Skeletal muscle cell (primary cell): Measurements from ENCODE around the gene HMG20B.

Experiments
- DNase-seq: peaks from one replicate; pipeline ENCODE4 v3.0.0-alpha.2; 2010; ENCODE audit warnings: low read depth
- H3K4me3 ChIP-seq: 2 replicates; pipeline ENCODE4 v1.5.1; 2011; ENCODE audit warnings: low read depth, mild to moderate bottlenecking, control low read depth, low read length, moderate library complexity

HMG20B gene

DNA sequence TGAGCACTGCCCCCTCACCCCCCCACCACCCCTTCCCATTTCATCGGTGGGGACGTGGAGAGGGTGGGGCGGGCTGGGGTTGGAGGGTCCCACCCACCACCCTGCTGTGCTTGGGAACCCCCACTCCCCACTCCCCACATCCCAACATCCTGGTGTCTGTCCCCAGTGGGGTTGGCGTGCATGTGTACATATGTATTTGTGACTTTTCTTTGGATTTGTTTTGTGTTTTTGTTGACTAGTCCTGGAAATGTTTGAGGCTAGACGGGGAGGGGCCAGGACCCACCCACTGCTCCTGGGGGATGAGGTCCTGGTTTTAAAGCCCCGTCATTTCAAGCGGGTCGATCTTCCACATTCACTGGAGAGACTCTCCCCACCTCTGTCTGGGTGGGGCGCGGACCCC, 36.8 kb upstream of the HMG20B start:
- H3K4me3 ChIP-seq = no peak overlapping the region
- DNase-seq = no peak

DNA sequence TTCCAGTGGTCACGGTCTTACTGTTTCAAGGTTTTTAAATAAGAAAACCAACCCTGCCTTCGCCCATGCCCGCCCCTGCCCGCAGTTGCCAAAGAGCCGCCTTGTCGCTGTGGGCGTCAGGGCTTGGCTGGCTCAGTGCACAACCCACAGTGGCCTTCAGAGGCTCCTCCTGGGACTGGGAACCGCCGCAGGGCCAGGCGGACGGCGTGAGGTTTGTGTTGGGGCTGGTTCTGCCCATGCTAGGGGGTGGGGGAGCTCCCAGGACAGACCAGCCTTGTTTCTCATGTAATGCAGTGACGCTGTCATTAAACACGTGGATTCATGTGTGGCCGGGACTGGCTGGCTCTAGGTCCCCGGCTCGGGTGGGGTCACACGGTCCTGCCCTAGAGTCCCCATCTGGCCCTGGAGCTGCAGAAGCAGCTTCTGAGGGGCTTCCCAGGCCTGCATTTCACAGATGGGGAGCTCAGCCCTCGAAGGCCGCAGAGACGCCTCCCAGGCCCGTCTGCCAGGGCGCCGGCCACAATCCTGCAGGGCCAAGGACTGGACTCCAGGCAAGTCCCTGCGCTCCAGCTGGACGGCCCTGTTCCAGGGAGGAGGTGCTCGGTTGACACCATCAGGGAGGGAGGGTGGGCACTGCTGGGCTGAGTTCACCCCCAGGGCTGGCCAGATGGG, 36.2 kb upstream of the HMG20B start:
- H3K4me3 ChIP-seq = no peak overlapping the region
- no peak for DNase-seq

DNA sequence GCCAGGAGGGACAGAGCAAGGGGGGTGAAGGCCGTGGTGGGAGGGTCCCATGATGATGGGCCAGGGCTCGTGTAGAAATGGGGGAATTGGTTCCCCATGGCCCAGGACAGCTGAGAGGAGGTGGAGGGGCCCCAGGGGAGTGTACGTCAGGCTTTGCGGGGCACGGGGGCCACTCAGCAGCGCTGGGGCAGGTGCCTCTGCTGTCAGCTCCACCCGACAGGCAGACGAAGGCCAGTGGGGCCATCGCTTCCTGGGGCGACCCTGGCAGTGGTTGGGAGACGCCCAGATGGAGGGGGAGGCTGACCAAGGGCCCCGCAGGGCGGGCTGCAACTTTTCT, 35.7 kb upstream of the HMG20B start:
- H3K4me3 ChIP-seq = no peak overlapping the region
- no peak for DNase-seq

DNA sequence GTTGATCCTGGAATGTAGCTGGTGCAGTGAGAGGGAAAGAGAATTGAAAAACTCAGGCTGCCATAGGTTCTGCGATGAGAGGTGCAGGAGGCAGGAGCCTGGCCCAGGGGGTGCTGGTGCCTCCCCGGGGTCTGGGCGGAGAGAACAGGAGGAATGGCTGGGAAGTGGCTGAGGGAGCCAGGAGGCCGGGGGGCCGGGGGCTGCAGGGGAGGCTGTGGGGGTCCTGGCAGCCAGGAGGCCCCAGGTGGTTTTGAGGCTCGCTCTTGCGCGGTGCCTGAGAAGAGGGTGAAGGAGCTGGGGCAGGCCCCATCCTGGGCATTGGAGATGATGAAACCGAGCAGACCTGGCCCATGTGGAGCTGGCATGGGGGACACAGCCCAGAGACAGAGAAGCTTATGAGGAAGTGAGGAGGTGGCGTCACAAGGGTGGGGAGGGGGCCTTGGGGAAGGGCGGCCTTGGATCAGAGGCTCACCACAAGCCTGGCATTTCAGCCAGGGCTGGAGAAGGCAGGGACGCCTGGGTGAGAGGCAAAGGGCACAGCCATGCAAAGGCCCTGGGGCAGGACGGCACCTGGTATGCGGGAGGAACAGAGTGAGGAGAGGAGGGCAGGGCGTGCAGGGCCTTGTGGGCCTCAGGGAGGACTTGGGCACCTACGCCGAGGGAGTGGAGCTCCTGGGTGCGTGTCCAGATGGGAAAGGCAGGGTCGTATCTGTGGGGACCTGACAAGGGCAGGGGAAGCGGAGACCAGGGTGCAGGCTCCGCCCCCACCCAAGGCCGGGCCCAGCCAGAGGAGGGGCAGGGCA, 35.1 kb upstream of the HMG20B start:
- H3K4me3 ChIP-seq = no peak overlapping the region
- DNase-seq = no peak

DNA sequence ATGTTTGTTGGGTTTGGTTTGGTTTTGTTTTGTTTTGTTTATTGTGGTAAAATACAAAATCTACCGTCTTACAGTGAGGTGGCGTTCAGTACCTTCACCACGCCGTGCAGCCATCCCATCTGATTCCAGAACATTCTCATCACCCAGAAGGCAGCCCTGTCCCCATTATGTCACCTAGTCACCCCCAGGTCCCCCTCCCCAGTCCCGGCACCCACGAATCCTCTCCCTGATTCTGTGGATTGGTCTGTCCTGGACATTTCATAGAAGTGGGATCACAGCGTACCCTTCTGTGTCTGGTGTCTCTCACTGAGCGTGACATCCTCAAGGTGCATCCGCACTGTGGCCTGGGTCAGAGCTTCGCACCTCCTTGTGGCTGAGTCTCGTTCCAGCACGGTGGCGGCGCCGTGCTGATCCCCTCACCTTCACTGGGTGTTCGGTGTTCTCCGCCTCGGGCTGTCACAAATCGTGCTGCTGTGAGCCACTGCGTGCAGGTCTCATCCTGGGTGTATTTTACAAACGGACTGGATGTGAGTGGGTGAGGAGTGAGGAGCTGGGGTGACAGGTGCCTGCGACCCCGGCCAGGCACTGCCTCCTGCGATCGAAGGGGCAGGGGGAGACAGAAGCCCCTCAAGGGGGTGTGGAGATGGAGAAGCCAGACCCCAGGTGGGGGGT, 34.4 kb upstream of the HMG20B start:
- DNase-seq = no peak
- H3K4me3 ChIP-seq = no peak overlapping the region

DNA sequence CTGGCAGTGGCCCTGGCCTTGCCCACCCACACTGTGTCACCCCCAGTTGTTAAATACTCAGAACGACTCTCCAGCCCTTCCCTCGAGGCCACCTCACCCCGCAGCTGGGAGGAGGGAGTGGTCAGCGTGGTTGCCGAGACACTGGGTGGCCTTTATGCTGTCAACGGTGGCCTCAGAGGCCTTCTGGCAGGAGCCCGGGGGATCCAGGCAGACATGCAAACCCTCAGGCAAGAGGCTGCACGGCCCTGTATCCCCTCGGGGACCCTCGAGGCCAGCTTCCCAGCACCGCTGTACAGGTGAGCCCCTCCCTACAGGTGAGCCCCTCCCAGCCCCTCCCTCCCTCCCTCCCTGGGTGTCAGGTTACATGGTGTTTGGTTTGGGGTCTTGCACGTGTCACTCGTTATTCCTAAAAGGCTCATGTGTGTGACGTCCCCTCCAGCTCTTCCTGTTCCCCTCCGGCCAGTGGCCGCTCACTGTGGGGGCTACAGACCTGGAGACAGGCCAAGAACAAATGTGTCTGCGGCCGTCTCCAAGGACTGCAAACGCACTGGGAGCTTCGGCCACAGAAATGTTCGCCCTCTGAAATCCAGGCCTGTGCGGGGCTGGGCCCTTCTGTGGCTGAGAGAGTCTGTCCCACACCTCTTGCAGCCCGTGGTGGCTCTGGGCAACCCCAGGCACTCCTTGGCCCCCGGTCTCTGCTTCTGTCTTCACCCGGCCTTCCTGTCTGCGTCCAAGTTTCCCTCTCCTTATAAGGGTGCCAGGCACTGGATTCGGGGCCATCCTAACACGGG, 33.6 kb upstream of the HMG20B start, which contains the start of gene TEKTIP1:
TSS of gene TEKTIP1 (plus strand) at position 210 of the 791 bp plus-strand sequence. CDS start at position 214, 4 bp downstream.
- no peak within 1 kb of the TSS for H3K4me3 ChIP-seq
- DNase-seq = no peak

DNA sequence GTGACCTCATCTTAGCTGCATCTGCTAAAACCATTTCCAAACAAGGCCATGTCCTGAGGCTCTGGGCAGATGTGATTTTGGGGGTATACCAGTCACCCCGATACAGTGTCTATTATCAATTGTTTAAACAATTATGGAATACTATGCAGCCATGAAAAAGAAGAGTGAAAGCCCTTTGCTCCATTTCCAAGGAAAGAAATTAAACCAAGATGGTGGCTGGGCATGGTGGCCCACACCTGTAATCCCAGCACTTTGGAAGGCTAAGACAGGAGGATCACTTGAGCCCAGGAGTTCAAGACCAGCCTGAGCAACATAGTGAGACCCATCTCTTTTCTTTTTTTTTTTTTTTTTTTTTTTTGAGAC, 33.0 kb upstream of the HMG20B start:
- no peak for DNase-seq
- H3K4me3 ChIP-seq = no peak overlapping the region

DNA sequence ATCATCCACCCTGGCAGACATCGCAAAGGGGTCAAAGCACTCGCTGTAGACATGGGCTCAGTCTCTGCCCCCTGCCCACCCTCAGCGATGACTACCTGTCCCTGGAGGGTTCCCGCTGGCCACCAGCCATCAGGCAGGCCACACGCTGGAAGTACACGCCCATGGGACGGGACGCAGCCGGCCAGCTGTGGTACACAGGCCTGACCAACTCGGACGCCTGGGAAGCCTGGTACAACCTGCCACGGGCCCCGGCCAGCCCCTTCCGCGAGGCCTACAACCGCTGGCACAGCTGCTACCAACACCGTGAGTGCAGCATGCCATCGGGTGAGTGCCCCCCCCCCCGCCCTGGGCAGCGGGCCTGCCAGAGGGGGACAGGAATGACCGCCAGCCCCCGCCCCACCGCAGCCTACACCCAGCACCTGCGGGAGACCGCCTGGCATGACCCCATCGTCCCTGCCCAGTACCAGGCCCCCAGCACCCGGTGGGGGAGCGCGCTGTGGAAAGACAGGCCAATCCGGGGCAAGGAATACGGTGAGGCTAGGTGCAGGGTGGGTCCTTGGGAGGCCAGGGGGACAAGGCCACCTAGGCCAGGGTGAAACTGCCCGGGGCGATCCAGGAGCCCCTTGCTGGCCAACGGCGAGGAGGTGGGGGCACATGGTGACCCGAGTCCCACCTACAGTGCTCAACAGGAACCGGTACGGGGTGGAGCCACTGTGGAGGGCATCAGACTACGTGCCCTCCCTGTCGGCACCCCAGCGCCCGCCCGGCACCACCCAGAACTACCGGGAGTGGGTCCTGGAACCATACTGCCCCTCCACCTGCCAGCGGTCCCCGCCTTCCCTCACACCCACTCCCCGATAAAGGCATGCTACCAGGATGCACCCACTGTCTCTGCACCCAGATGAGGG, 29.3 kb upstream of the HMG20B start:
- H3K4me3 ChIP-seq = no peak overlapping the region
- no peak for DNase-seq

DNA sequence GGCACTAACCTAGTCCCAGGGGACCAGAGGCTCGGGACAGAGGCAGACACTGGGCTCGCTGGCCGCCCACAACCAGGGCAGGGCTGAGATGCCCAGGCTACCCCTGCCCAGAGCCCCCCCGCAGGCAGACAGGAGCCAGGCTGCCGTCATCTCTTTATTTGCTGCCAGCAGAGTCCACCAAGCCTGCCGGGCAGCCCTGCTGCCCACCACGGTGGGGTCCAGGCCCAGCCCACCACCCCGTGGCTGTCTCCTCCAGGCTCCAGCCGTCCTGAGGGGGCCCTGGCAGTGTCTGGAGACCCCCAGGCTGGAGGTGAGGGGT, 28.7 kb upstream of the HMG20B start:
- no peak overlapping the region for H3K4me3 ChIP-seq

DNA sequence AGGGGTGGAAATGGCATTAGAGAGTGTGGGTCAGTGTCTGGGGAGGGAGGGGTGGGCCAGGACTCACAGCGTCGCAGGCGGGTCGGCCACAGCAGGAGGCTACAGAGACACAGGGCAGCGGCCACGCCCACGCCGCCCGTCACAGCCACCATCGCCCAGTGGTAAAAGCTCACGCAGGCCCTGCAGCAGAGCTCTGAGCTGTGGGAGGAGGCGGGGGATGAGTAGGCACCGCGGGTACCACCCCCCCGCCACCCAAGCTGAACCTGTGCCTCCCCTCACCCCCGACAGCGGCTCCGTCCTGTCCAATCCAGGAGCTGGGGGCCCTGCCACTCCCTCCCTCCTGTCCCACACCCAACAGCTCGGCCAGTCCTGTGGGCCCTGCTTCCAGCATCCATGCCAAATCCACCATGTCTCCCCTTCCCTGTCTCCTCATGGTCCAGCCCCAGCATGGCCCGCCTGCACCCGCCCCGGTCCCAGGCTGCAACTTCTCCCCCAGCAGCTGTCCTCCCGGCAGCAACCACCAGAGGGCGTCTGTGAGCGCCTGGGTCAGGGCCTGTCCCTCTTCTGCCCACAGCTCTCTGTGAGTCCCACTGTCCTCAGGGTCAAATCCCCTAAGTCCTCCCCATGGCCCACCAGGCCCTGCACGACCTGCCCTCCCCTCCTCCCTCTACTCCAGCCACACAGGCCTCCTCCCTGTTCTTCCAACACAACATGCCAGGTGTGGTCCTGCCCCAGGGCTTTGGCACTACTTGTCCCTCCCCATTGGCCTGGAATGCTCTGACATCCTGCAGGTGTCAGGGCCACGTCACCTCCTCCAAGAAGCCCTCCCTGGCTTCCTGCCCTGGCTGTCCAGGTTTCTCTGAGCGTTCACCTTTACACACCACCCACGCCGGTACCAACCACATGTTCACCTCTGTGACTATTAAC, 27.7 kb upstream of the HMG20B start:
- DNase-seq = no peak
- no peak overlapping the region for H3K4me3 ChIP-seq

More for the DNA sequence above, 28.7 kb upstream of the HMG20B start:
- no peak for DNase-seq

DNA sequence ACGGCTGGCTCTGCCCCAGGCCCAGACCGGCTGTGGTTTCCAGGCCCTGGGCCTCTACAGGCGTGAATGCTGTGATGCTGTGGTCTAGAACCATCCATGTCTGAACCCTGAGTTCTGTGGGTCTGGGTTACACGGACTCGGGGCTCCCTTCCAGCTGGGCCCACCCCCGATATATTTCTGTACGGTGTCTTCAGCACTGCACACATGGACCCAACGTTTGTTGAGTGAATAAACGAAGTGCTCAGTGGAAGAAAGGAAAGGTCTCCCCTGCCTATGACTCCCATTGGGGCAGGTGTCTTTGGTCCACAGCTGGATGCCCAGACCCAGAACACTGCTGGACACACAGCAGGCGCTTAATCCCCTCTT, 27.1 kb upstream of the HMG20B start:
- no peak overlapping the region for H3K4me3 ChIP-seq
- no peak for DNase-seq

DNA sequence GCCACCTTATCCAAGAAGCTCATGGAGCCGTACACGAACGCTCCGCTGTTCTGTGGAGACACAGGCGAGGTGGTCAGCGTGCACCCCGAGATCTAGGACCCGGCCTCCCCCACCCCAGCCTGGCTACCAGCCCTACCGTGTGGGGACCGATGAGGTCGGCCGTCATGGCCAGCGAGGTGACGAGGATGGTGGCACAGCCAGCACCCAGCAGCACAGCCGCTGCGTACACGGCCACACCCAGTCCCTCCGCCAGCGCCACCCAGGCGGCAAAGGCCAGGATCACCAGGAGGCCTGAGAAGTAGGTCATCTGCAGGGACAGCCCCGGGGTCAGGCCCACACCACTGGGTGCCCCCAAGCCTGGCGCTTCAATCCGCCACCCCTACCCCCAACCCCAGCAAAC, 26.6 kb upstream of the HMG20B start:
- H3K4me3 ChIP-seq = no peak overlapping the region
- DNase-seq = no peak

DNA sequence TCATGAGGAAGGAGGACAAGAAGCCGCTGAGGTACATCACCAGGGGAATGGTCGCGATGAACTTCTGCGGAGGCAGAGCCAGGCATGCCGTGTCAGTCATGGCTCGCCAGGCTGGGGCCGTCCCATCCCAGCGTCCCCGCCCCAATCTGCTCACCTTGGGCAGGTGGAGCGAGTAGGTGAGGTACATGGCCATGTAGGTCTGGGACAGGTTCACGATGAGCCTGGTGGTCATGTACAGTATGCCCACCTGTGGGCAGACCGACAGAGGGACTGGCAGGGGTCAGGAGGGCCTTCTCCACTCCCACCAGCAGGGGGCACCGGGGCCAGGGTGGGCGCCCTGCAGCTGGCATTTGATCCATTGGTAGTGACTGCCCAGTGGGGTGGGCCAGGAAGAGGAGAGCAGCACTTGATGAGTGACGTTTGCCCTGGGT, 25.4 kb upstream of the HMG20B start:
- no peak overlapping the region for H3K4me3 ChIP-seq
- no peak for DNase-seq

DNA sequence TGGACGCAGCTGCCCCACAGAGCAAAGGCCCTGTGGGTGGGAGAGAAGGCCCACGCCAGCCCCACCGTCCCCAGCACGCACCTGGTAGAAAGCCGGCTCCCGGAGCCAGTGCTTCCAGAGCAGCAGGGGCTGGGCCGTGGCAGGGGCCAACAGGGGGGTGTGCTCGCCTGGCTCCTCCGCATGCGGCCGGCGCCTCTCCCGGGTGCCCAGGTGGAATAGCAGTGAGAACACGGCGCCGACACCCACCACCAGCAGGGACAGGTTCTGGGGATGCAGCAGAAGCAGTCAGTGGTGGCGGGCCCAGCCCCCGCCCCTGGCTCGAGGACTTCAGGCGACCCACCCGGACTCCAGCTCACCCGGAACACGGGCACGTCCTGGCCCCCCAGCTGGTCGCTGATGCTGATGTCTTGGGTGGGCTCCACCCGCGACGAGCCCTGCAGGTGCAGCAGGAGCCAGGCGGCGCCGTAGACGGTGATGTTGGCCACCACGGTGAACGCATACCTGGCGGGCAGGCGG, 24.9 kb upstream of the HMG20B start:
- DNase-seq = no peak
- H3K4me3 ChIP-seq = no peak overlapping the region

DNA sequence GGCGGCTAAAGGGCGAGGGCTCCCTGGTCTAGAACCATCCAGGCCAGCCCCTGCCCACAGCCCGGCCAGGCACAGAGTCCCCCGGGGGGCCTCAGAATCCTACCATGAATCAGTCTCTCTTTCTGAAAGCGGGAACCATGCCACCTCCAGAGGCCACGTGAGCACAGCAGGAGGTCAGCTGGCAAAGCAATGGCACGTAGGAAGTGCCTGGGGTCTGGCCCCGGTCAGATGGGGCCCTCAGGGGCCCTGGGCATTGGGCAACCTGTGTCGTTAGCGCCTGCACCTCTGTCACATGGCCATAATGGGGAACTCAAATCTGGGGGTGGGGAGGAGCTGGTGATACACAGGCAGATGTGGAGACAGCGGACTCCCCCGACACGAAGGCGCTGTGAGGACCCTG, 24.1 kb upstream of the HMG20B start:
- no peak for DNase-seq

DNA sequence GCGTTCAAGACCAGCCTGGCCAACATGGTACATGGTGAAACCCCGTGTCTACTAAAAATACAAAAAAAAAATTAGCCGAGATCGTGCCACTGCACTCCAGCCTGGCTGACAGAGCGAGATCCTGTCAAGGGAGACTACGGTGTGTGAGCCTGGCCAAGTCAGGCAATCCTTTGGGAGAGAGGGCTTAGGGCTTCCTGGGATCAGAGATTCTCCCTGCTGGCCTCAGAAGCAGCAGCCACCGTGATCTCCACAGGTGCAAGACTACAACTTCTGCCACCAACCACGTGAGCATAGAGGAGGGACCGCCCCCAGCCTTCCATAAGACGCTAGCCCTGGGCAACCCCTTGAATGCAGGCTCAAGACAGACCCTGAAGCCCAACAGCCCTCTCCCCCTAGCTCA, 22.9 kb upstream of the HMG20B start:
- DNase-seq = no peak
- no peak overlapping the region for H3K4me3 ChIP-seq

More for the DNA sequence above, 24.1 kb upstream of the HMG20B start:
- no peak overlapping the region for H3K4me3 ChIP-seq

DNA sequence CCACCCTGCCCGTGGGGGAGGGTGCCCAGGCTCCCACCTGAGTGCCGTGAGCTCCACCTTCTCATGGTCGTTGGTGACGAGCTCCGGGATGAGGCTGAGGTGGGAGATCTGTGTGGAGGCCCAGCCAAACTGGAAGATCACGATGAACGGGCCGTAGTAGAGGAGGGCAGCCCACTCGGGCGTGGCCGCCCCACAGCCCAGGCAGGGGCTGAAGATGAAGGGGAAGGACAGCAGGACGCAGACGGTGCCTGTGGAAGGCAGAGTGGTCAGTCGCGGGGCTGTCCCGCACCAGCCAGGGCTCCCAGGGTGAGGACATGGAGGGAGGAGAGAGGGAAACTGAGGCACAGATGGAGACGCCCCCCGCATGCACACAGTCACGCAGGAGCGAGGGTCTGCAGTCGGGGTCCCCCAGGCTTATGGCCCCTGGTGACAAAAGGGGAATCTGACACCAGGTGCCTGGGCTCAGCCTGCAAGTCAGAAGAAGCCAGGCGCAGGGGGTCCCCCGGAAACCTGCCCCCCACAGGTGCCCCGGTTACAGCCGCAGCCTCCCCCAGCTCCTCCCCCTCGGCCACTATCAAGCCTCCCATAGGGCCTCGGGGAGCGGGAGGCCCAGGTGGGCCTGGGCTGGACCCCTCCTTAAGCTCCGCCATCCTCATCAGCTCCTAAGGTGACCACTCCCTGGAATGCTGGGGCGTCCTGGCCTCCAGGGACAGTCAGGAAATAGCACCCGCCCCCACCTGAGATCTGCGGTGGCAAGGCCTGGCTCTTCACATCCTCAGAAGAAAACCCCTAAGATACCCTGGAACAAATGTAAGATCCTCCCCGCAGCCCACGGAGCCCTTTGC, 21.6 kb upstream of the HMG20B start:
- no peak overlapping the region for H3K4me3 ChIP-seq
- DNase-seq = no peak
